CD4-positive, alpha-beta T cell (primary cell): ENCODE data around the gene ILDR1. TPM values are rescaled to one million over a fixed set of nuclear protein-coding genes. Genes with fewer than 3 reads are reported as not detected.

Experiments used
- ATAC-seq: fragments of 200-7000 bp; cut with Tn5 transposase; one replicate; pipeline ENCODE4 v1.10.0; 2022; ENCODE audit warnings: mild to moderate bottlenecking; ENCODE audit not compliant: poor library complexity
- CTCF ChIA-PET: fragments of 350-600 bp; sonication (Branson Sonifier 250); formaldehyde crosslinking; loops from one replicate; lab custom pipeline; 2021; ENCODE audit warnings: antibody characterized with exemption, inconsistent platforms; lab: Charles Lee
- POLR2A ChIA-PET: fragments of 350-600 bp; sonication (Branson Sonifier 250); formaldehyde crosslinking; loops from one replicate; lab custom pipeline; 2021; ENCODE audit warnings: antibody characterized with exemption, inconsistent platforms; lab: Charles Lee
- DNase-seq, 14 experiments: peaks; one replicate each; pipeline ENCODE4 v3.0.0-alpha.2; 2013 to 2020; ENCODE audit warnings: mixed read lengths in 2 of 14
- H3K27ac ChIP-seq, 2 donors: one replicate each; pipeline versions ENCODE4 v1.5.1 to v1.7.0; 2013; ENCODE audit warnings: low read length in 2 of 2, low read depth in 1 of 2, mild to moderate bottlenecking in 1 of 2
- H3K27me3 ChIP-seq, 2 experiments: 1 replicate in 1 of 2; 2 replicates in 1 of 2; pipeline versions ENCODE4 v1.6.1 to v1.7.0; 2013; ENCODE audit warnings: low read length in 2 of 2, control low read depth in 1 of 2, mild to moderate bottlenecking in 1 of 2, moderate library complexity in 1 of 2; ENCODE audit not compliant: insufficient read depth in 2 of 2, control insufficient read depth in 1 of 2
- H3K36me3 ChIP-seq: one replicate; pipeline ENCODE4 v1.6.1; 2013; ENCODE audit warnings: low read length, control low read depth; ENCODE audit not compliant: insufficient read depth
- H3K4me1 ChIP-seq: one replicate; pipeline ENCODE4 v1.6.1; 2013; ENCODE audit warnings: low read length, control low read depth; ENCODE audit not compliant: insufficient read depth
- H3K4me3 ChIP-seq: one replicate; pipeline ENCODE4 v1.5.1; 2013; ENCODE audit warnings: mild to moderate bottlenecking, low read length, moderate library complexity
- H3K9me3 ChIP-seq, 2 experiments: 1 replicate in 1 of 2; 2 replicates in 1 of 2; pipeline versions ENCODE4 v1.6.1 to v1.7.0; 2013; ENCODE audit warnings: low read length in 2 of 2, mild to moderate bottlenecking in 2 of 2, control low read depth in 1 of 2, moderate library complexity in 1 of 2; ENCODE audit not compliant: control insufficient read depth in 1 of 2, insufficient read depth in 1 of 2
- H3K27ac Mint-ChIP-seq: one replicate; pipeline ENCODE4 v1.8.0; 2020; ENCODE audit warnings: mixed read lengths
- H3K27me3 Mint-ChIP-seq: one replicate; pipeline ENCODE4 v1.8.0; 2021; ENCODE audit warnings: mixed read lengths
- H3K36me3 Mint-ChIP-seq: one replicate; pipeline ENCODE4 v1.8.0; 2021; ENCODE audit warnings: low read depth, mixed read lengths
- H3K4me1 Mint-ChIP-seq: one replicate; pipeline ENCODE4 v1.8.0; 2021; ENCODE audit warnings: low read depth, mixed read lengths
- H3K4me3 Mint-ChIP-seq: one replicate; pipeline ENCODE4 v1.8.0; 2020; ENCODE audit warnings: mild to moderate bottlenecking, mixed read lengths
- H3K9me3 Mint-ChIP-seq: one replicate; pipeline ENCODE4 v1.8.0; 2020; ENCODE audit warnings: mixed read lengths
- intact Hi-C, 2 experiments: fragments of 100-400 bp; cut with DNase I in 1 of 2; cut with micrococcal nuclease in 1 of 2; formaldehyde crosslinking; loops; one replicate each; pipeline versions ENCODE4 v1.15.1 to v1.9.0; 2023 to 2025; cut with DNase I, micrococcal nuclease
- total RNA-seq, 174 experiments: library from RNA in 2 of 174; stranded (reverse) in 2 of 174; gene quantifications; one replicate each; pipeline ENCODE4 v1.2.3 and lab custom pipeline; 2021 to 2026
- TF ChIP-seq, protein P1 (sequence below): fragments of 200-600 bp; IDR thresholded peaks from one replicate; pipeline ENCODE4 v1.8.0; 2022; ENCODE audit warnings: antibody characterized with exemption, mild to moderate bottlenecking

Gene ILDR1
- total RNA-seq, 2 experiments from 2014 or later, result not detected

DNA sequence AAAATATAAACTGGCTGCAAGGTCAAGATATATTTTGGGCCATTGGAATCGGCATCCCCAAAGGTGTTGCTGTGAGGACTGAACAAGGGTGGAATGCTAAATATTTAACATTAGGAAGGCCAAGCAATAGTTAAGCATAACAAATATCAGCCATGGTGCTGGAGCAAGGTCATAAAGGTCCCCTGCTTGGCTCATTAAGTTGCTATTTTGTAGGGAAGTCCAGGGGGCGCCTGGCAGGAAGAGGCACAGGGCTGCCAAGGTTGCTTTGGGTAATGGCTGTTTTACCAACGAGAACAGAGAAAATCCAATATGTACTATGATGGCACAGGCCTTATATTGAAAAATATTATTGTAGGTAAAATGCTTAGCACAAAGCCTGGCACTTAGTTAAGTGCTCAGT lies 65.7 kb downstream of the ILDR1 start:
- Histone ChIP-seq H3K27me3 (no peaks in the 10 kb centered on the region), H3K4me3 (no peak overlapping the region), H3K27ac (no peak overlapping the region), H3K4me1 (no peaks in the 10 kb centered on the region), H3K9me3 (peaks cover 7 to 14% of the 10 kb centered on the region in 2 experiments), H3K36me3 (no peaks in the 10 kb centered on the region)
- no peaks in the 10 kb centered on the region for H3K4me1 Mint-ChIP-seq
- H3K27ac Mint-ChIP-seq, result no peak overlapping the region
- no peak for ATAC-seq
- DNase-seq, result no peak
- peaks cover 15% of the 10 kb centered on the region for H3K9me3 Mint-ChIP-seq
- ChIA-PET POLR2A (no interaction called here), CTCF (no interaction called here)
- peaks cover 21% of the 10 kb centered on the region for H3K36me3 Mint-ChIP-seq
- H3K27me3 Mint-ChIP-seq, result no peaks in the 10 kb centered on the region
- no peak overlapping the region for H3K4me3 Mint-ChIP-seq
- TF ChIP-seq, protein P1, sequence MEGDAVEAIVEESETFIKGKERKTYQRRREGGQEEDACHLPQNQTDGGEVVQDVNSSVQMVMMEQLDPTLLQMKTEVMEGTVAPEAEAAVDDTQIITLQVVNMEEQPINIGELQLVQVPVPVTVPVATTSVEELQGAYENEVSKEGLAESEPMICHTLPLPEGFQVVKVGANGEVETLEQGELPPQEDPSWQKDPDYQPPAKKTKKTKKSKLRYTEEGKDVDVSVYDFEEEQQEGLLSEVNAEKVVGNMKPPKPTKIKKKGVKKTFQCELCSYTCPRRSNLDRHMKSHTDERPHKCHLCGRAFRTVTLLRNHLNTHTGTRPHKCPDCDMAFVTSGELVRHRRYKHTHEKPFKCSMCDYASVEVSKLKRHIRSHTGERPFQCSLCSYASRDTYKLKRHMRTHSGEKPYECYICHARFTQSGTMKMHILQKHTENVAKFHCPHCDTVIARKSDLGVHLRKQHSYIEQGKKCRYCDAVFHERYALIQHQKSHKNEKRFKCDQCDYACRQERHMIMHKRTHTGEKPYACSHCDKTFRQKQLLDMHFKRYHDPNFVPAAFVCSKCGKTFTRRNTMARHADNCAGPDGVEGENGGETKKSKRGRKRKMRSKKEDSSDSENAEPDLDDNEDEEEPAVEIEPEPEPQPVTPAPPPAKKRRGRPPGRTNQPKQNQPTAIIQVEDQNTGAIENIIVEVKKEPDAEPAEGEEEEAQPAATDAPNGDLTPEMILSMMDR, result no peak
- intact Hi-C loops, result no loop called here

DNA sequence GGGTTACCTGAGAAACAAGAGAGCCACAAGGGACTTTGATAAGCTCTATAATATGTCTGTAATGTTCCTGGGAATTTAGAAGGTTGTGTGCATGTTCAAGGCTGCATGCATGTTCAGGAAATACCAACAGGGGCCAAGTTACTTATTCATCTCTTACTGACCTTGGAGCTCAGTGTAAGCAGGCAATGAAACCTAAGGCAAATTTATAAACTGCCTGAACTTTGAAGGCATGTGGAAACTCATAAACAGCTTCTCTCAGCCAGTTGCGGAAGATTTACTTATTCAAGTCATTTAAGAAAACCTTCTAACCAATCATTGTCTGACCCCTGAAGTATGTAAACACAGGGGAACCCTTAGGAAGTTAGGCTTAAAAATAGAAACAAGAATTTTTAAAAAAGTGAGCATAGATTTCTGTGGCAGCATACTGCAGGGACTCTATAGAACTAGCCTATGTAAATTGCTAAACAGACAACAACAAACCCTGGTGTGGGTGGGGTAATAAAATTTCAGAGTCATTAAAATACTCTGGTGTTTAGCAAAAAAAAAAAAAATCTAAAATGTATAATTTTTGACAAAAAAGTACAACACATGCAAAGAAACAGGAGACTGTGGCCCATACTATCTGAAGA lies 70.6 kb downstream of the ILDR1 start:
- POLR2A ChIA-PET, result no interaction called here

DNA sequence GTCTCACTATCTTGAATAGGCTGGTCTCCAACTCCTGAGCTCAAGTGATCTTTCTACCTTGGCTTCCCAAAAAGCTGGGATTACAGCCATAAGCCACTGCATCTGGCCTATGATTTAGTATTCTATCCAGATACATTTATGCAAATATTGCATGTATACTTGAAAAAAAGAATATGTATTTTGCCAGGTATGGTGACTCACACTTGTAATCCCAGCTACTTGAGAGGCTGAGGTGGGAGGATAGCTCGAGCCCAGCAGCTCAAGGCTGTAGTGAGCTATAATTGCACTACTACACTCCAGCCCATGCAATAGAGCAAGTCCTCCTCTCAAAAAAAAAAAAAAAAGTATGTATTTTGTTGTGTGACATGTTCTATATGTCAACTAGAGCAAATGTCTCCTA lies 73.4 kb downstream of the ILDR1 start:
- peaks cover 4% of the 10 kb centered on the region for H3K9me3 Mint-ChIP-seq
- no peak overlapping the region for H3K27ac Mint-ChIP-seq
- no peak overlapping the region for H3K4me3 Mint-ChIP-seq
- TF ChIP-seq, protein P1, result no peak
- DNase-seq, result no peak
- no peak for ATAC-seq
- H3K4me1 Mint-ChIP-seq, result no peaks in the 10 kb centered on the region
- H3K27me3 Mint-ChIP-seq, result no peaks in the 10 kb centered on the region
- no peak overlapping the region for H3K27ac ChIP-seq
- intact Hi-C loops, result no loop called here
- H3K27me3 ChIP-seq, result no peaks in the 10 kb centered on the region
- H3K4me3 ChIP-seq, result no peak overlapping the region
- H3K9me3 ChIP-seq, result peaks cover 3 to 14% of the 10 kb centered on the region in 2 experiments
- peaks cover 11% of the 10 kb centered on the region for H3K36me3 Mint-ChIP-seq
- ChIA-PET POLR2A (no interaction called here), CTCF (no interaction called here)
- H3K36me3 ChIP-seq, result no peaks in the 10 kb centered on the region
- H3K4me1 ChIP-seq, result no peaks in the 10 kb centered on the region

More for the DNA sequence above, 70.6 kb downstream of the ILDR1 start:
- ATAC-seq (no peak), DNase-seq (no peak)
- TF ChIP-seq, protein P1, result no peak
- intact Hi-C loops, result no loop called here
- Mint-ChIP-seq H3K27ac (no peak overlapping the region), H3K4me3 (no peak overlapping the region), H3K36me3 (peaks cover 16% of the 10 kb centered on the region), H3K4me1 (no peaks in the 10 kb centered on the region), H3K9me3 (peaks cover 12% of the 10 kb centered on the region), H3K27me3 (no peaks in the 10 kb centered on the region)
- Histone ChIP-seq H3K27me3 (no peaks in the 10 kb centered on the region), H3K4me1 (no peaks in the 10 kb centered on the region), H3K36me3 (no peaks in the 10 kb centered on the region), H3K27ac (no peak overlapping the region), H3K9me3 (peaks cover 3 to 14% of the 10 kb centered on the region in 2 experiments), H3K4me3 (no peak overlapping the region)
- CTCF ChIA-PET, result no interaction called here
